Measurements from ENCODE around the gene UBFD1.
"Not testable (repeated sequence)": the region's sequence is repeated elsewhere in the genome, so short reads cannot be mapped to it uniquely, and the experiment has no call there.

The UBFD1 gene

DNA sequence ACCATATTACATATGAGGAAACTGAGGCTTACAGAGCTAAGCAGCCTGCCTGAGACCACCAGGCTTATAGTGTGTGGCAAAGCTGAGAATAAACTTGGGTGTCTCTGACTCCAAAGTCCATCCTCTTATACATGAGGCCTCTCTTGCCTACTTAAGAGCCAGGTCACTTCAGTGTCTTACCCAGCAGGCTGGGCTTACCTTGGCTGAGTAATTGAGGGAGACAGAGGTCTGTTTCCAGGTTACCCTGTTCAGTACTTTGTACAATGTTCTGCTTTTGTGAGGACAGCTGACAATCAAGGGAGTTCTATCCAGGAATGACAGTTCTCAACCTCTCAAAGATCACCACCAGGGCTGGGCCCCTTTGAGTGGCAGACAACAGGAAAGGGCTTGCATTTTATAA is 24.2 kb downstream of the UBFD1 start:
- TF ChIP-seq, protein P1, sequence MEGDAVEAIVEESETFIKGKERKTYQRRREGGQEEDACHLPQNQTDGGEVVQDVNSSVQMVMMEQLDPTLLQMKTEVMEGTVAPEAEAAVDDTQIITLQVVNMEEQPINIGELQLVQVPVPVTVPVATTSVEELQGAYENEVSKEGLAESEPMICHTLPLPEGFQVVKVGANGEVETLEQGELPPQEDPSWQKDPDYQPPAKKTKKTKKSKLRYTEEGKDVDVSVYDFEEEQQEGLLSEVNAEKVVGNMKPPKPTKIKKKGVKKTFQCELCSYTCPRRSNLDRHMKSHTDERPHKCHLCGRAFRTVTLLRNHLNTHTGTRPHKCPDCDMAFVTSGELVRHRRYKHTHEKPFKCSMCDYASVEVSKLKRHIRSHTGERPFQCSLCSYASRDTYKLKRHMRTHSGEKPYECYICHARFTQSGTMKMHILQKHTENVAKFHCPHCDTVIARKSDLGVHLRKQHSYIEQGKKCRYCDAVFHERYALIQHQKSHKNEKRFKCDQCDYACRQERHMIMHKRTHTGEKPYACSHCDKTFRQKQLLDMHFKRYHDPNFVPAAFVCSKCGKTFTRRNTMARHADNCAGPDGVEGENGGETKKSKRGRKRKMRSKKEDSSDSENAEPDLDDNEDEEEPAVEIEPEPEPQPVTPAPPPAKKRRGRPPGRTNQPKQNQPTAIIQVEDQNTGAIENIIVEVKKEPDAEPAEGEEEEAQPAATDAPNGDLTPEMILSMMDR (IDR thresholded peaks at IDR 0.05; ENCODE audit: low read depth, low read length, missing control alignments): no peak
- Histone ChIP-seq H3K27ac (no peak overlapping the region), H3K36me3 (replicated peaks) (peaks cover 45% of the 10 kb centered on the region), H3K4me3 (ENCODE audit: low read depth, low read length) (no peak overlapping the region), H3K27me3 (replicated peaks) (no peaks in the 10 kb centered on the region)
- no peak for DNase-seq
- in situ Hi-C loops (cut with HindIII; ENCODE audit: low pct_ligation_motif_present, low sequenced_read_pairs): no loop called here

DNA sequence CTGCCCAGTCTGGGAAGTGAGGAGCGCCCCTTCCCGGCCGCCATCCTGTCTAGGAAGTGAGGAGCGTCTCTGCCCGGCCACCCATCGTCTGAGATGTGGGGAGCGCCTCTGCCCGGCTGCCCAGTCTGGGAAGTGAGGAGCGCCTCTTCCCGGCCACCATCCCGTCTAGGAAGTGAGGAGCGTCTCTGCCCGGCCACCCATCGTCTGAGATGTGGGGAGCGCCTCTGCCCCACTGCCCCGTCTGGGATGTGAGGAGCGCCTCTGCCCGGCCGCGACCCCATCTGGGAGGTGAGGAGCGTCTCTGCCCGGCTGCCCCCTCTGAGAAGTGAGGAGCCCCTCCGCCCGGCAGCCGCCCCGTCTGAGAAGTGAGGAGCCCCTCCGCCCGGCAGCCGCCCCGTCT is 25.7 kb downstream of the UBFD1 start:
- in situ Hi-C loops (cut with HindIII; ENCODE audit: low pct_ligation_motif_present, low sequenced_read_pairs); H3K4me3 ChIP-seq (ENCODE audit: low read depth, low read length); H3K27ac ChIP-seq; DNase-seq; H3K27me3 ChIP-seq (replicated peaks): not testable (repeated sequence)
- peaks cover 50% of the 10 kb centered on the region for H3K36me3 ChIP-seq (replicated peaks)

DNA sequence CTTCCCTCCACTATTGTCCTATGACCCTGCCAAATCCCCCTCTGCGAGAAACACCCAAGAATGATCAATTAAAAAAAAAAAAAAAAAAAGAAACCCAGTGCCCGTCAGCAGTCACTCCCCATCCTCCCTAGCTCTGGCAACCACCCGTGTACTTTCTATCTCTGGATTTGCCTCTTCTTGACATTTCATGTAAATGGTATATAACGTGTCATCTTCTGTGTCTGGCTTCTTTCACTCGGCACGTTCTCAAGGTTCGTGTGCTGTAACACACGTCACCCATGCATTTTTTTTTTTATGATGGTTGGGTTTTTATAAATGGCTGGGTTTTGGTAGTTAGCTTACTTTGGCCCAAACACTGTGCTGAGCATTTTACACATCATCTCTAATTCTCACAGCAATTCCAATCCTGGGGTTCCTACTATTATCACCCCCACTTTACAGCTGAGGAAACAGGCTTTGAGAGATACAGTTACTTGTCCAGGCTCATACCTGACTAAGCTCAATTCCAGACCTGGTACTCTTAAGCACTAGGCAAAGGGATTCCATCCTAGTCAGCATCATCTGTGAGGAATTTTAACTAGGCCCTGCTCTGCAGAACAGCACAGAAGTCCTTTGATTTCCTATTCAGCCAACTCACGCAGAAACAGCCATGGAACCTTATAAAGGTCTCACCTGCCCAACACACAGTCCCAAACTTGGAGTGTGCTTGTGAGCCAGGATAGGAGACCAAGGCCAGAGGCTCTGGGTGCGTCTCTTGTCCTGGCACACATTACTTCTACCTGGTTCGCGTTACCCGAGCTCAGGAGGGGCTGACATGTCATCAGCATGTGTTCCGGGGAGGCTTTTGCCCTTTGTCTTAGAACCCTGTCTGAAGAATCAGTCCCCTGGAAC is 26.9 kb downstream of the UBFD1 start:
- H3K27me3 ChIP-seq (replicated peaks): no peaks in the 10 kb centered on the region
- DNase-seq: no peak

DNA sequence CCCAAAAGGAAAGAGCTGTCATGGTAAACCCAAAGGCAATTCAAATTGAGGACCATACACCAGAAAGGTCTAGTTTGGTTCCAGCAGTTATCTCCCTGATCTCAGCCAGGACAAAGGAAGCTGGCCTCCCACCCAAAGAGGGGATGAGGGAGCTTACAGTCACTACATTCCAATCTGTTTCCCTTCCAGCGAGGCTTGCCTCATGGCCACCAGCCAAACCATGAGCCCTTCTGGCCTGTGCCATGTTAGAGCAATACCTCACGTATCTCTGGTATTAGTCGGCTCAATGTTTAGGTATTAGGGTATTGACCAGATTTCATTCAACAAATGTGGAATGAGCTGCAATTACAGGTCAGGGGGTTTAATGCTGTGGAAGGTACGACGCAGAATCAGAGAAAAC is 30.2 kb downstream of the UBFD1 start:
- H3K36me3 ChIP-seq (replicated peaks): peaks cover 45% of the 10 kb centered on the region
- H3K27me3 ChIP-seq (replicated peaks): no peaks in the 10 kb centered on the region
- peak overlapping the region; percentile 37 for H3K27ac ChIP-seq
- no peak overlapping the region for H3K4me3 ChIP-seq (ENCODE audit: low read depth, low read length)
- TF ChIP-seq, protein P1 (IDR thresholded peaks at IDR 0.05; ENCODE audit: low read depth, low read length, missing control alignments): no peak
- DNase-seq: peak; percentile 87
- in situ Hi-C loops (cut with HindIII; ENCODE audit: low pct_ligation_motif_present, low sequenced_read_pairs): no loop called here

More for the DNA sequence above, 26.9 kb downstream of the UBFD1 start:
- H3K4me3 ChIP-seq (ENCODE audit: low read depth, low read length): no peak overlapping the region
- in situ Hi-C loops (cut with HindIII; ENCODE audit: low pct_ligation_motif_present, low sequenced_read_pairs): no loop called here
- TF ChIP-seq, protein P1 (IDR thresholded peaks at IDR 0.05; ENCODE audit: low read depth, low read length, missing control alignments): no peak
- H3K27ac ChIP-seq: no peak overlapping the region
- H3K36me3 ChIP-seq (replicated peaks): peaks cover 50% of the 10 kb centered on the region

DNA sequence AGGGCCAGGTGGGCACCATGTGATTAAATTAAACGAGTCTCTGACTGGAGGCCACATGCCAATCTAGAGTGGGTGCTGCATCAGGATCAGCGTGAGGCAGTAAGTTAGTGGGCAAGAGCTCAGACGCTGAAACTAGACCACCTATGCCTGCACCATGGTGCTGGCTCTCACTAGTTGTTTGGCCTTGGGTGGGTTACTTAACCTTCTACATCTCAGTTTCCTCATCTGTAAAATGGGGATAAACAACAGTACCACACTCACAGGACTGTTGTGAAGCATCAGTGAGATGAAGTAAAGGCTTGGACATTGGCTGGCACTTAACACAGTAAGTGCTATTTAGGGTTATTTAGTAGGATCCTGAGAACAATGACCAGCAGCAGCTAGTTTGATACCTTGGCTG is 32.7 kb downstream of the UBFD1 start:
- no peak for DNase-seq
- H3K4me3 ChIP-seq (ENCODE audit: low read depth, low read length): no peak overlapping the region
- in situ Hi-C loops (cut with HindIII; ENCODE audit: low pct_ligation_motif_present, low sequenced_read_pairs): no loop called here
- H3K27me3 ChIP-seq (replicated peaks): no peaks in the 10 kb centered on the region
- TF ChIP-seq, protein P1 (IDR thresholded peaks at IDR 0.05; ENCODE audit: low read depth, low read length, missing control alignments): no peak
- H3K27ac ChIP-seq: no peak overlapping the region
- peaks cover 40% of the 10 kb centered on the region for H3K36me3 ChIP-seq (replicated peaks)

DNA sequence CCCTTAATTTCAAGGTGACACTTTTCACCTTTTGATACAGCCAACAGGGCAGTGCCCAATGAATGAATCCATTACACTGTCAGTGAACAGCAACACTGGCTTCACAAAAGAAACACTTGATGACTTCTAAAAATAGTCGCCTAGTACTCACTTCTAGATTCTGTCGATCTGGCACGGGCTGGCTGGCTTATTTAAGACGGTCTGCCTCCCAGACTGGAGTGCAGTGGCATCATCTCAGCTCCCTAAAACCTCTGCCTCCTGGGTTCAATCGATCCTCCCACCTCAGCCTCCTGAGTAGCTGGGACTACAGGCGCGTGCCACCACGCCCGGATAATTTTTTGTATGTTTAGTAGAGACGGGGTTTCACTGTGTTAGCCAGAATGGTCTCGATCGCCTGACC is 36.7 kb downstream of the UBFD1 start:
- Histone ChIP-seq H3K27ac (no peak overlapping the region), H3K27me3 (replicated peaks) (no peaks in the 10 kb centered on the region), H3K36me3 (replicated peaks) (peaks cover 23% of the 10 kb centered on the region), H3K4me3 (ENCODE audit: low read depth, low read length) (no peak overlapping the region)
- TF ChIP-seq, protein P1 (IDR thresholded peaks at IDR 0.05; ENCODE audit: low read depth, low read length, missing control alignments): no peak
- in situ Hi-C loops (cut with HindIII; ENCODE audit: low pct_ligation_motif_present, low sequenced_read_pairs): no loop called here
- no peak for DNase-seq

Data from brain microvascular endothelial cell (primary cell).